Measurements from ENCODE around the gene CEACAM19.
A peak's percentile ranks its signal among the peaks of the same experiment; 100 is the strongest.
"Not testable (repeated sequence)": the region's sequence is repeated elsewhere in the genome, so short reads cannot be mapped to it uniquely, and the experiment has no call there.

Gene CEACAM19

GRCh38 chr19:44646049-44646416 is 25.2 kb upstream of the CEACAM19 start:
- DNase-seq: no peak

GRCh38 chr19:44647144-44647543 is 24.1 kb upstream of the CEACAM19 start:
- no peak for DNase-seq

- DNase-seq: peak; percentile 48
These were observed 22.5 kb upstream of the CEACAM19 start for GRCh38 chr19:44648631-44649251.

GRCh38 chr19:44649578-44650145 is 21.6 kb upstream of the CEACAM19 start:
- DNase-seq: peak; percentile 48

GRCh38 chr19:44653343-44653742 is 17.9 kb upstream of the CEACAM19 start:
- DNase-seq: no peak

GRCh38 chr19:44653977-44654774 is 17.1 kb upstream of the CEACAM19 start:
- DNase-seq: no peak

GRCh38 chr19:44657211-44657921 is 13.9 kb upstream of the CEACAM19 start:
- peak; percentile 7 for DNase-seq

- DNase-seq: no peak
These were observed 13.1 kb upstream of the CEACAM19 start for GRCh38 chr19:44658069-44658733.

- peak; percentile 15 for DNase-seq
These were observed 11.2 kb upstream of the CEACAM19 start for GRCh38 chr19:44660081-44660480.

GRCh38 chr19:44661205-44661604 is 10.1 kb upstream of the CEACAM19 start:
- no peak for DNase-seq

- DNase-seq: no peak
These were observed 9.4 kb upstream of the CEACAM19 start for GRCh38 chr19:44661904-44662303.

- DNase-seq: no peak
These were observed 8.4 kb upstream of the CEACAM19 start for GRCh38 chr19:44662691-44663385.

- DNase-seq: no peak
These were observed 7.3 kb upstream of the CEACAM19 start for GRCh38 chr19:44663996-44664395.

- no peak for DNase-seq
These were observed 6.3 kb upstream of the CEACAM19 start for GRCh38 chr19:44664976-44665375.

- DNase-seq: no peak
These were observed 4.3 kb upstream of the CEACAM19 start for GRCh38 chr19:44666852-44667556.

GRCh38 chr19:44668985-44669764 is 2.1 kb upstream of the CEACAM19 start:
- DNase-seq: no peak

- not testable (repeated sequence) for DNase-seq
These were observed 1.3 kb upstream of the CEACAM19 start for GRCh38 chr19:44670027-44670426.

- DNase-seq: no peak
These were observed 944 bp downstream of the CEACAM19 start for GRCh38 chr19:44672226-44672625.

- no peak for DNase-seq
These were observed 2.2 kb downstream of the CEACAM19 start for GRCh38 chr19:44673510-44673909.

- no peak for DNase-seq
These were observed 4.2 kb downstream of the CEACAM19 start for GRCh38 chr19:44675521-44675920.

Measured in NCI-H2029 (cell line).